Endothelial cell of umbilical vein (primary cell): ENCODE measurements around the gene RRP1B. TPM values are rescaled to one million over a fixed set of nuclear protein-coding genes. Genes with fewer than 3 reads are reported as not detected.

Experiments used
- BruUV-seq: library from RNA; stranded (reverse); fragments of 400-500 nt; replicated peaks from 2 replicates; lab custom pipeline; 2021; lab: Mats Ljungman, UMichigan
- CTCF ChIA-PET: fragments of 300-600, 350-600 bp; sonication (Branson Sonifier 250); formaldehyde crosslinking; loops from one replicate; lab custom pipeline; 2021; ENCODE audit warnings: antibody characterized with exemption, inconsistent platforms; lab: Charles Lee
- POLR2A ChIA-PET: fragments of 300-600, 350-600 bp; sonication (Branson Sonifier 250); formaldehyde crosslinking; loops from one replicate; lab custom pipeline; 2021; ENCODE audit warnings: antibody characterized with exemption, inconsistent platforms; lab: Charles Lee
- DNase-seq: peaks from one replicate; pipeline ENCODE4 v3.0.0-alpha.2; 2011; ENCODE audit warnings: low read depth, low spot score
- FAIRE-seq: peaks from 2 replicates; lab custom pipeline; 2011; peaks lifted over from hg19 to GRCh38; lab: Jason Lieb, UNC
- H2AFZ ChIP-seq: 2 replicates; pipeline ENCODE4 v1.6.0; 2012; ENCODE audit warnings: low read depth, low read length, control low read depth, inconsistent platforms
- H3K27ac ChIP-seq: 2 replicates; pipeline ENCODE4 v1.5.1; 2011; ENCODE audit warnings: low read depth, mild to moderate bottlenecking, control low read depth, low read length, moderate library complexity; ENCODE audit not compliant: insufficient read depth
- H3K27me3 ChIP-seq, 2 experiments: 2 replicates each; pipeline versions ENCODE4 v1.6.0 to v1.6.1; 2011; ENCODE audit warnings: low read length in 2 of 2, mixed read lengths in 1 of 2; ENCODE audit not compliant: control insufficient read depth in 2 of 2, insufficient read depth in 2 of 2
- H3K36me3 ChIP-seq, 2 experiments: 2 replicates in 1 of 2; 3 replicates in 1 of 2; pipeline ENCODE4 v1.5.1; 2011; ENCODE audit warnings: low read length in 2 of 2, mild to moderate bottlenecking in 1 of 2, moderate library complexity in 1 of 2; ENCODE audit not compliant: control insufficient read depth in 2 of 2, insufficient read depth in 2 of 2; ENCODE audit errors: extremely low read depth in 1 of 2
- H3K4me1 ChIP-seq: 3 replicates; pipeline ENCODE4 v1.5.1; 2011; ENCODE audit warnings: mild to moderate bottlenecking, low read length; ENCODE audit not compliant: control insufficient read depth, insufficient read depth; ENCODE audit errors: extremely low read depth
- H3K4me2 ChIP-seq: 2 replicates; pipeline ENCODE4 v1.6.1; 2011; ENCODE audit warnings: low read length, control low read depth, mixed read lengths; ENCODE audit not compliant: insufficient read depth
- H3K4me3 ChIP-seq, 3 experiments: fragments of 200-600 bp in 1 of 3; sonication (generic), shearing (Covaris generic) in 1 of 3; replicated peaks in 1 of 3; 2 replicates each; pipeline ENCODE4 v1.5.1; 2011 to 2016; ENCODE audit warnings: control low read depth in 3 of 3, low read length in 3 of 3, mild to moderate bottlenecking in 2 of 3, inconsistent platforms in 1 of 3, low read depth in 1 of 3, moderate library complexity in 1 of 3; ENCODE audit not compliant: insufficient read depth in 1 of 3
- H3K79me2 ChIP-seq: 2 replicates; pipeline ENCODE4 v1.6.0; 2012; ENCODE audit warnings: low read length, inconsistent platforms; ENCODE audit not compliant: control insufficient read depth, insufficient read depth
- H3K9ac ChIP-seq: replicated peaks from 2 replicates; pipeline ENCODE3; 2011; ENCODE audit warnings: low read length, control low read depth; ENCODE audit not compliant: insufficient read depth; ENCODE audit errors: extremely low read depth
- H3K9me1 ChIP-seq: replicated peaks from 3 replicates; pipeline ENCODE4 v1.6.0; 2011; ENCODE audit warnings: mild to moderate bottlenecking, low read length; ENCODE audit not compliant: control insufficient read depth, insufficient read depth; ENCODE audit errors: extremely low read depth
- H3K9me3 ChIP-seq: replicated peaks from 2 replicates; pipeline ENCODE4 v1.5.1; 2012; ENCODE audit warnings: low read length, inconsistent platforms; ENCODE audit not compliant: control insufficient read depth, insufficient read depth
- H4K20me1 ChIP-seq: replicated peaks from 2 replicates; pipeline ENCODE3; 2011; ENCODE audit warnings: mild to moderate bottlenecking, low read length; ENCODE audit not compliant: control insufficient read depth, insufficient read depth; ENCODE audit errors: extremely low read depth
- CTCF ChIP-seq, 2 donors: IDR thresholded peaks; 1 replicate in 1 of 2; 2 replicates in 1 of 2; pipeline ENCODE4 v1.5.1; 2011; ENCODE audit warnings: low read length in 2 of 2, mild to moderate bottlenecking in 2 of 2, moderate library complexity in 2 of 2, control low read depth in 1 of 2, inconsistent platforms in 1 of 2, low read depth in 1 of 2; ENCODE audit not compliant: insufficient read depth in 1 of 2; ENCODE audit errors: extremely low read depth in 1 of 2
- EZH2 ChIP-seq: IDR thresholded peaks from 2 replicates; pipeline ENCODE4 v1.6.1; 2012; ENCODE audit warnings: borderline replicate concordance, low read depth, mild to moderate bottlenecking, moderate library complexity, low read length, inconsistent platforms; ENCODE audit not compliant: severe bottlenecking
- FOS ChIP-seq: IDR thresholded peaks from 2 replicates; pipeline ENCODE4 v1.6.1; 2011; ENCODE audit warnings: mild to moderate bottlenecking, low read length, moderate library complexity, borderline replicate concordance; ENCODE audit not compliant: insufficient read depth
- GATA2 ChIP-seq: IDR thresholded peaks from 2 replicates; pipeline ENCODE4 v1.7.0; 2011; ENCODE audit warnings: low read depth, mild to moderate bottlenecking, moderate library complexity, mixed read lengths, low read length; ENCODE audit not compliant: insufficient read length, insufficient read depth
- JUN ChIP-seq: IDR thresholded peaks from 2 replicates; pipeline ENCODE4 v1.6.1; 2011; ENCODE audit warnings: borderline replicate concordance, low read depth; ENCODE audit not compliant: insufficient read length, insufficient read depth
- MAX ChIP-seq: IDR thresholded peaks from 2 replicates; pipeline ENCODE4 v1.6.1; 2011; ENCODE audit not compliant: insufficient read depth, insufficient read length
- MYC ChIP-seq: IDR thresholded peaks from one replicate; pipeline ENCODE4 v1.6.1; 2011; ENCODE audit warnings: mild to moderate bottlenecking, low read depth, low read length
- POLR2A ChIP-seq: IDR thresholded peaks from 2 replicates; pipeline ENCODE4 v1.6.1; 2012; ENCODE audit warnings: low read depth, mild to moderate bottlenecking, control low read depth, low read length
- POLR2AphosphoS5 ChIP-seq: IDR thresholded peaks from 2 replicates; pipeline ENCODE4 v1.6.1; 2012; ENCODE audit warnings: low read depth, mild to moderate bottlenecking, control low read depth, low read length, moderate library complexity; ENCODE audit not compliant: insufficient read depth
- dilution Hi-C: fragments of 300-500 bp; cut with MboI; formaldehyde crosslinking; loops from one replicate; pipeline ENCODE4 v1.15.0; 2019; ENCODE audit warnings: low sequenced_read_pairs; ENCODE audit not compliant: extremely low pct_ligation_motif_present
- intact Hi-C: fragments of 100-400 bp; cut with micrococcal nuclease; formaldehyde crosslinking; loops from one replicate; pipeline ENCODE4 v1.10.0; 2022
- polyA plus RNA-seq, 4 experiments: library from polyadenylated mRNA; depleted of rRNA in 3 of 4; stranded (reverse) in 3 of 4; unstranded in 1 of 4; fragments of >200 nt; gene quantifications; 2 replicates each; pipeline versions ENCODE4 v1.2.1 to v1.2.3, GENCODE V29; 2011 to 2012; ENCODE audit warnings: missing spikeins in 1 of 4
- total RNA-seq: library from RNA; stranded (reverse); gene quantifications from 2 replicates; pipeline ENCODE4 v1.2.3, GENCODE V29; 2021

The RRP1B gene
- total and polyA plus RNA-seq, 2 donors (not counting 3 experiments of a cell fraction or from before 2014, with no cell fraction given), result 13.0 to 39.9 TPM

DNA sequence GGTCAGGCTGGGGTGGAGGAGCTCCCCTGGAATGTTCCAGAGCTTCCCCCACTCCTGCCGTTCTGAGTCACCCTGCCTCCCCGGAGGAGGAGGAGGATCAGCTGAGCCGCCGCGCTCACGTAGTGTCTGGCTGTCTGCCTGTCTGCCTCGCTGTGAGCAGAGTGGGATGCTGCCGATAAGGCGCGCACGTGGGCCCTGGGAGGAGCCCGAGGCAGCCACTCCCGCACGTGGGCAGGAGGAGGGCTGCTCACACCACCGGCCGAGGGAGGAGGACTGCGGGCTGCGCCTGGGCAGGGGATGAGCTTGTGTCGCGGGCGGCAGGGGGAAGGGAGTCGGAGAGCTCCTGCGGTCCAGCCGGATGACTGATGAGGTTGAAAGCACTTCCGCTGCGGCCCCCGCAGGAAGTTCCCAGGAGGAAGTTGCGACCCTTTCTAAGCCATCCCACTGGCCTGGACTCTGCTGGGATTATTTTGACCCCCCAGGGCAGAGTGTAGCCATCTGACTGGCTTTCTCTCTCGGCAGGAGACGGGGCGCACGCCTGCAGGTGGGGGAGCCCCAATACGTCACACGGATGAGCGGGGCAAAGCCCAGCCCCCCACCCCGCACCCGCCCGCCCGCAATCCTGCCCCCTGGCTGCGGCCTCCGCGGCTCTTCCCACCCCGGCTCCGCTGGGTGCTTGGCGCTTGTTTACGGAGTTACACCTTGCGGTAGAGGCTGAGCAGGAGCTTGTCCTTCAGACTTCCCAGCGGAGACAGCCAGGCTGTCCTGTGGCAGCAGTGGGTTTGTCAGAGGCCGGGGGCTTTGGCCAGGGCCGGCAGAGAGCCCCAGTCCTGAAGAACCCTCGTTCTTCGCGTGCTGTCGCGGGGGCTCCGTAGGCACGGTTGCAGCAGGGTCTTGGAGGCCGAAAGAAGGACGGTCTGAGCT, 69.4 kb downstream of the RRP1B start:
- Histone ChIP-seq H3K27me3 (no peaks in the 10 kb centered on the region), H2AFZ (peak overlapping the region; percentile 55), H4K20me1 (no peaks in the 10 kb centered on the region), H3K79me2 (peaks cover 29% of the 10 kb centered on the region), H3K4me1 (peaks cover 38% of the 10 kb centered on the region), H3K4me2 (peak overlapping the region; percentile 76), H3K36me3 (no peaks in the 10 kb centered on the region), H3K9me1 (no peaks in the 10 kb centered on the region), H3K9ac (peak overlapping the region; percentile 75), H3K27ac (peak overlapping the region; percentile 79), H3K4me3 (peak overlapping the region; percentile 13 to 27 (median 24)), H3K9me3 (no peaks in the 10 kb centered on the region)
- DNase-seq (peak; percentile 91), FAIRE-seq (peak; percentile 91)
- TF ChIP-seq EZH2 (no peak), CTCF (IDR thresholded peaks at IDR 0.05; ENCODE audit: extremely low read depth in 1 of 2, insufficient read depth in 1 of 2, low read depth in 1 of 2, low read length in 2 of 2) (peak in 1 of 2 donors; percentile 16), POLR2A (peak; percentile 80), JUN (no peak), MAX (peak; percentile 96), MYC (peak; percentile 91), POLR2AphosphoS5 (peak; percentile 81), GATA2 (peak; percentile 31), FOS (peak; percentile 72)
- dilution Hi-C loops, result no loop called here
- POLR2A ChIA-PET, result interaction anchor here (0.5 to 0.8 kb wide), 4 partner anchors 9 to 718 kb away, joined by 3 to 6 read pairs (median 4); no protein-coding TSS in a partner anchor
- TSS peak; percentile 38 for BruUV-seq
- CTCF ChIA-PET, result interaction anchor here (0.6 to 2.0 kb wide), 14 partner anchors 8 to 69 kb away, joined by 3 to 7 read pairs (median 4); partner anchors contain the start of genes HSF2BP, RRP1 and RRP1B
- intact Hi-C loops, result loop anchor here (1.0 to 5.0 kb wide), 2 partner anchors 9 to 59 kb away; partner anchors contain the start of genes PDXK and RRP1
